GM19395 (cell line): ENCODE data around the gene MSI2.
A peak's percentile ranks its signal among the peaks of the same experiment; 100 is the strongest.

Experiments used
- ATAC-seq: cut with Tn5 transposase; IDR thresholded peaks from one replicate; pipeline ENCODE4 v1.9.1; 2021; ENCODE audit warnings: mild to moderate bottlenecking, moderate library complexity; ENCODE audit not compliant: unreplicated experiment

MSI2 gene

GRCh38 chr17:57467801-57468200 is 211.5 kb downstream of the MSI2 start:
- no peak for ATAC-seq

- ATAC-seq: peak; percentile 45
Observed at GRCh38 chr17:57468932-57469775, 212.8 kb downstream of the MSI2 start.

- no peak for ATAC-seq
Observed at GRCh38 chr17:57470906-57471305, 214.6 kb downstream of the MSI2 start.

- ATAC-seq: no peak
Observed at GRCh38 chr17:57471868-57472368, 215.6 kb downstream of the MSI2 start.

GRCh38 chr17:57475796-57476195 is 219.5 kb downstream of the MSI2 start:
- ATAC-seq: no peak

- ATAC-seq: no peak
Observed at GRCh38 chr17:57477522-57478362, 221.4 kb downstream of the MSI2 start.

GRCh38 chr17:57478478-57479250 is 222.3 kb downstream of the MSI2 start:
- ATAC-seq: no peak

GRCh38 chr17:57480438-57481196 is 224.3 kb downstream of the MSI2 start:
- ATAC-seq: no peak

- ATAC-seq: no peak
Observed at GRCh38 chr17:57481910-57482391, 225.6 kb downstream of the MSI2 start.

- ATAC-seq: no peak
Observed at GRCh38 chr17:57482657-57483056, 226.3 kb downstream of the MSI2 start.

- no peak for ATAC-seq
Observed at GRCh38 chr17:57484081-57484666, 227.9 kb downstream of the MSI2 start.

- ATAC-seq: no peak
Observed at GRCh38 chr17:57484826-57485565, 228.7 kb downstream of the MSI2 start.

GRCh38 chr17:57485566-57485865 is 229.2 kb downstream of the MSI2 start:
- ATAC-seq: no peak

- ATAC-seq: no peak
Observed at GRCh38 chr17:57485916-57486881, 229.9 kb downstream of the MSI2 start.

GRCh38 chr17:57486882-57487301 is 230.6 kb downstream of the MSI2 start:
- ATAC-seq: no peak

- no peak for ATAC-seq
Observed at GRCh38 chr17:57487573-57487972, 231.2 kb downstream of the MSI2 start.

GRCh38 chr17:57488856-57489255 is 232.5 kb downstream of the MSI2 start:
- ATAC-seq: no peak

GRCh38 chr17:57489321-57489720 is 233.0 kb downstream of the MSI2 start:
- ATAC-seq: no peak
